Mucosa of descending colon (tissue), 3 donors: ENCODE data around the gene FOXR1. TPM values are rescaled to one million over a fixed set of nuclear protein-coding genes. Genes with fewer than 3 reads are reported as not detected.
"Not testable (repeated sequence)": the region's sequence is repeated elsewhere in the genome, so short reads cannot be mapped to it uniquely, and the experiment has no call there.

Experiments used
- ATAC-seq: fragments of 200-7000 bp; cut with Tn5 transposase; one replicate; pipeline ENCODE4 v1.9.1; 2020; ENCODE audit warnings: mild to moderate bottlenecking, moderate library complexity
- DNase-seq, 3 donors: peaks; one replicate each; pipeline ENCODE4 v3.0.0-alpha.2; 2020
- H3K36me3 ChIP-seq: fragments of 200-600 bp; one replicate; pipeline ENCODE4 v1.8.0; 2021; ENCODE audit warnings: low read depth, mild to moderate bottlenecking
- H3K4me1 ChIP-seq: fragments of 200-600 bp; one replicate; pipeline ENCODE4 v1.8.0; 2021; ENCODE audit warnings: low read depth, mild to moderate bottlenecking
- H3K4me3 ChIP-seq: fragments of 200-600 bp; one replicate; pipeline ENCODE4 v1.8.0; 2021; ENCODE audit warnings: mild to moderate bottlenecking
- H3K9me3 ChIP-seq: fragments of 200-600 bp; one replicate; pipeline ENCODE4 v1.8.0; 2021; ENCODE audit warnings: mild to moderate bottlenecking
- intact Hi-C, 2 donors: fragments of 100-400 bp; cut with DNase I in 1 of 2; cut with micrococcal nuclease in 1 of 2; formaldehyde crosslinking; loops; one replicate each; pipeline versions ENCODE4 v1.11.0 to v1.11.1; 2022; cut with DNase I, micrococcal nuclease
- total RNA-seq, 3 donors: library from RNA; stranded (reverse); fragmentation: NEBNext Ultra II Directional in 2 of 3; extraction: Animal tissue kit (Norgen Biotek cat#: 25700) in 2 of 3; gene quantifications; one replicate each; pipeline versions ENCODE4 v1.2.1 to v1.2.4, GENCODE V29; 2021 to 2023
- TF ChIP-seq, protein P1 (sequence below): fragments of 200-600 bp; IDR thresholded peaks from one replicate; pipeline ENCODE4 v1.8.0; 2022; ENCODE audit warnings: antibody characterized with exemption, mild to moderate bottlenecking
- donor health status: DM: no; HTN: no; CAD: no; lungs with moderate emphysema.
- donor health status: DM: no; HTN: no; CAD: no.
- donor health status: DM: no; HTN: yes; CAD: no.

Gene FOXR1
- total RNA-seq, 3 donors from 2014 or later = not detected

DNA sequence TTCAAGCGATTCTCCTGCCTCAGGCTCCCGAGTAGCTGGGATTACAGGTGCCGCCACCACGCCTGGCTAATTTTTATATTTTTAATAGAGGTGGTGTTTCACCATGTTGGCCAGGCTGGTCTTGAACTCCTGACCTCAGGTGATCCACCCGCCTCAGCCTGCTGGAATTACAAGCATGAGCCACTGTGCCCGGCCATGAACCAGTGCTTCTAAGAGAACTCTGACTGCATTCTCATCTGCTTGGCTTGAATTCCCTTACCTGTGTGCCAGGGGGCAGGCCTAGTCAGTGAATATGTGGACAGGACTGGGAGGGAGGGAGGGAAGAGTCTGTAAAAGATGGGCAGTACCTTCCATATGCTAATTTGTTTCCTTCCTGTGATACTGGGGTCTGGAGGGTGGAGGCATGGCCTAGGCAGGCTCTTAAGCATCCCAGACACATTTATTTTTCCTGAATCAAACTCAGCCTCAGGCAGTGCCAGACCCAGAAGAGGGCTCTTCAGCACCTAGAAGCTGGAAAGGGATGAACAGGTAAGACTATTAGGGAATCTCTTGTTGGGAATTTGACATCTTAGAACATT lies 40.0 kb downstream of the FOXR1 start:
- ATAC-seq = peak; percentile 21
- H3K4me1 ChIP-seq = peaks cover 2% of the 10 kb centered on the region

DNA sequence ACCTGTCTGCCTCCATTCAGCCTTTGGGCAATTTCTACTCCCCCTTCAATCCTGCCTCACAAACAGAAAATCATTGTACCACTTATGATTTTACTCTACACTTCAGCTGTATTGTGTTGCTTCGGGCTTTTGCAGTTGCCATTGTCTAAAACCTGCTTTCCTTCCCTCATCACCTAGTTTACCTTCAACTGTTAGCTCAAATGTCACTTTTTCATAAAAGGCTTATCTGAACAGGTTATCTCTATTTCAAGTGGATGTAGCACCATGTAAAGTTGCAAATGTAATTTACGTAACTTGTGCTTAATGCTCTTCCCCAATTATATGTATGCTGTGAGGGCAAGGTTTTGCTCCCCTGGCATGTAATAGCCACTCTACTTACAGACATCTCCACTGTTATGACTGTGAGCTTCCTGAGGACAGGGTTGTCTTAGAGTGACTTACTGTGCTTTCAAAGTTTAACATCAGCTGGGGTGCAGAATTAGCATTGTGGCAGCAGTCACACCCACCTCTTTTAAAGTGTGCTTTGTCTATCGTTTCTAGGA lies 41.1 kb downstream of the FOXR1 start:
- Histone ChIP-seq H3K4me3 (no peak overlapping the region), H3K4me1 (peaks cover 9% of the 10 kb centered on the region), H3K36me3 (no peaks in the 10 kb centered on the region), H3K9me3 (no peaks in the 10 kb centered on the region)
- ATAC-seq = no peak
- no peak for DNase-seq
- TF ChIP-seq, protein P1, sequence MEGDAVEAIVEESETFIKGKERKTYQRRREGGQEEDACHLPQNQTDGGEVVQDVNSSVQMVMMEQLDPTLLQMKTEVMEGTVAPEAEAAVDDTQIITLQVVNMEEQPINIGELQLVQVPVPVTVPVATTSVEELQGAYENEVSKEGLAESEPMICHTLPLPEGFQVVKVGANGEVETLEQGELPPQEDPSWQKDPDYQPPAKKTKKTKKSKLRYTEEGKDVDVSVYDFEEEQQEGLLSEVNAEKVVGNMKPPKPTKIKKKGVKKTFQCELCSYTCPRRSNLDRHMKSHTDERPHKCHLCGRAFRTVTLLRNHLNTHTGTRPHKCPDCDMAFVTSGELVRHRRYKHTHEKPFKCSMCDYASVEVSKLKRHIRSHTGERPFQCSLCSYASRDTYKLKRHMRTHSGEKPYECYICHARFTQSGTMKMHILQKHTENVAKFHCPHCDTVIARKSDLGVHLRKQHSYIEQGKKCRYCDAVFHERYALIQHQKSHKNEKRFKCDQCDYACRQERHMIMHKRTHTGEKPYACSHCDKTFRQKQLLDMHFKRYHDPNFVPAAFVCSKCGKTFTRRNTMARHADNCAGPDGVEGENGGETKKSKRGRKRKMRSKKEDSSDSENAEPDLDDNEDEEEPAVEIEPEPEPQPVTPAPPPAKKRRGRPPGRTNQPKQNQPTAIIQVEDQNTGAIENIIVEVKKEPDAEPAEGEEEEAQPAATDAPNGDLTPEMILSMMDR = no peak
- intact Hi-C loops = no loop called here

More for the DNA sequence above, 40.0 kb downstream of the FOXR1 start:
- TF ChIP-seq, protein P1 = no peak
- Histone ChIP-seq H3K9me3 (no peaks in the 10 kb centered on the region), H3K4me3 (no peak overlapping the region), H3K36me3 (no peaks in the 10 kb centered on the region)
- intact Hi-C loops = no loop called here
- DNase-seq = no peak

DNA sequence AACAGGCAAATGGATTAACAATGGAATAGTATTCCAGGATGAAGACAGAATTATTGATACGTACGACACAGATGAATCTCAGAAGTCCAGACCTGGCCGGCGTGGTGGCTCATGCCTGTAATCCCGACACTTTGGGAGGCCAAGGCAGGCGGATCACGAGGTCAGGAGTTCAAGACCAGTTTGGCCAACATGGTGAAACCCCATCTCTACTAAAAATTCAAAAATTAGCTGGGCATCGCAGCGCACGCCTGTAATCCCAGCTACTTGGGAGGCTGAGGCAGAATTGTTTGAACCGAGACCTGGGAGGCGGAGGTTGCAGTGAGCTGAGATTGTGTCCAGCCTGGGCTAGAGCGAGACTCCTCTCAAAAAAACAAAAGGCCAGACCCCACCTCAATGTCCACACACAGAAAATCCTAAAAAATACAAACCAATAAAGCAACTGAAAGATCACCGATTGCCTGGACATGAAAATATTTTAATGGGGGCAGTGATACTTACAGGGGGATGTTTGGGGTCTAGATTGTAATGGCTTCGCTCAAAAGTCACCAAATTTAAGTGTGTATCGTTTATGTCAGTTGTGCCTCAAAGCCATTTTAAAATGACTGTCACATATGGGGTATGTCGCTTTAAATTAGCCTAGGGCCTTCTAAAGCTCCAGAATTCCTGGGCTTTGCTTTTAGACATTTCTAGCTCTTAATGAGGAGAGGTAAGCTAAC lies 42.8 kb downstream of the FOXR1 start:
- H3K9me3 ChIP-seq = no peaks in the 10 kb centered on the region
- no peak overlapping the region for H3K4me3 ChIP-seq
- H3K36me3 ChIP-seq = no peaks in the 10 kb centered on the region
- no peak for ATAC-seq
- intact Hi-C loops = no loop called here
- TF ChIP-seq, protein P1 = no peak
- H3K4me1 ChIP-seq = peaks cover 10% of the 10 kb centered on the region
- no peak for DNase-seq

DNA sequence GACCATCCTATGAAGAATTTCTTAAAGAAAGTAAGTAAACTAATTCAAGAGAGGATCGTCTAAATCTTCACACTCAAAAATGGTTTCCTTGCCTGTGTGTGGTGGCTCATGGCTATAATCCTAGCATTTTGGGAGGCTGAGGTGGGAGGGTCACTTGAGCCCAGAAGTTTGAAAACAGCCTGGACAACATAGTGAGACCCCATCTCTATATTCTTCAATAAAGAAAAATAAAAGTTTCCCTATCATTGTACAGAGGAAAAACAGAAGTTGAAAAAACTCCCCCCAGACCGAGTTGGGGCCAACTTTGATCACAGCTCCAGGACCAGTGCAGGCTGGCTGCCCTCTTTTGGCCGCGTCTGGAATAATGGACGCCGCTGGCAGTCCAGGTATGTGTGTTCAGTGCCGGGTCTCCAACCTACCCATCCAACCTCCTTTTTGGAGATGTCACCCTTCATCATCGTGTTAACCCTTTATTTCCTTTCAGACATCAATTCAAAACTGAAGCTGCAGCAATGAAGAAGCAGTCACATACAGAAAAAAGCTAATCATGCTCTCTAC lies 43.6 kb downstream of the FOXR1 start:
- Histone ChIP-seq H3K36me3 (no peaks in the 10 kb centered on the region), H3K4me3 (no peak overlapping the region), H3K9me3 (no peaks in the 10 kb centered on the region), H3K4me1 (peaks cover 18% of the 10 kb centered on the region)
- intact Hi-C loops = no loop called here
- ATAC-seq (no peak), DNase-seq (no peak)
- TF ChIP-seq, protein P1 = no peak

DNA sequence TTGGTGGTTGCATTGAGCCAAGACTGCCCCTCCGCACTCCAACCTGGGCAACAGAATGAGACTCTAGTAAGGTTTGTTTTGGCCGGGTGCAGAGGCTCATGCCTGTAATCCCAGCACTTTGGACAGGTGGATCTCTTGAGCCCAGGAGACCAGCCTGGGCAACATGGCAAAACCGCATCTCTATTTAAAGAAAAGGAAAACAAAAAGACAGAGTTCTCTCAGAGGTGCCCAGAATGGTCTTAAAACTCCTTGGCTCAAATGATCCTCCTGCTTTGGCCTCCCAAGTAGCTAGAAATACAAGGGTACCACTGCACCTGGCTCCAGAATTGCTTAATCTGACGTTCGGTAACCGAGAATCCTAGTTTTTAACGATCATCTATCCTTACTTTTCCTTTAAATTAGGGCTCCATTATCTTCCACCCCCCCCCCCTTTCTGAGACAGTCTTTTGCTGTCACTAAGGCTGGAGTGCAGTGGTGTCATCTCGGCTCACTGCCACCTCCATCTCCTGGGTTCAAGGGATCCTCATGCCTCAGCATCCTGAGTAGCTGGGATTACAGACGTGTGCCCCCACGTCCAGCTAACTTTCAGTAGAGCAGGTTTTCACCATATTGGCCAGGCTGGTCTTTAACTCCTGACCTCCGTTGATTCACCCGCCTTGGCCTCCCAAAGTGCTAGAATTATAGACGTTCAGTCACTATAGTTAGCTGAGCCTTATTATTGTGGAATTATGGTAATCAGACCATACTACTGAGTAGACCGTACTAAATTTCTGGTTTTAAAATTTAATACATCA lies 44.9 kb downstream of the FOXR1 start:
- intact Hi-C loops = no loop called here
- DNase-seq (no peak), ATAC-seq (no peak)
- no peak overlapping the region for H3K4me3 ChIP-seq
- H3K4me1 ChIP-seq = peaks cover 28% of the 10 kb centered on the region
- no peaks in the 10 kb centered on the region for H3K9me3 ChIP-seq
- H3K36me3 ChIP-seq = no peaks in the 10 kb centered on the region
- TF ChIP-seq, protein P1 = no peak

DNA sequence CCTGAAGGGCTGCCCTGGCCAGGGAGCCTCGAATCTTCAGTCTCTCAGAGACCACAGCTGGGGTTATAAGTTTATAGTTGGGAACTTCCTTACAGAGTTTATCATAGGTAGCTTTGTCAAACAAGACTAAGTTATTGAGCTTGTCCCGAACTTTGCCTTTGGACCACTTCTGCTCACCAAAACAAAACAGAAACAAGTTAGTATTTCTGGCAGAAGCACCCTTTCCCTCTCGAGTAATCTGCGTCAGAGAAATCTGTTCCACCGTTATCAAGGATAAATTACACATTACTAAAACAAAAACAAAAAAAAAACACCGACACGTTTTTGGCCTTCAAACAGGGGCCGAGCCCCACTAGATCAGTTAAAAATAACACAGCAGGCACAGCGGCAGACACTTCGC lies 45.8 kb downstream of the FOXR1 start:
- Histone ChIP-seq H3K4me3 (peak overlapping the region; percentile 85), H3K4me1 (peaks cover 36% of the 10 kb centered on the region)
- H3K36me3 ChIP-seq, intact Hi-C loops, H3K9me3 ChIP-seq, DNase-seq, ATAC-seq: not testable (repeated sequence)
